ENCODE results near the gene SUSD3. TPM values are rescaled to one million over a fixed set of nuclear protein-coding genes. Genes with fewer than 3 reads are reported as not detected.

Gene SUSD3
- total RNA-seq, 1 donor = 0.09 TPM

DNA sequence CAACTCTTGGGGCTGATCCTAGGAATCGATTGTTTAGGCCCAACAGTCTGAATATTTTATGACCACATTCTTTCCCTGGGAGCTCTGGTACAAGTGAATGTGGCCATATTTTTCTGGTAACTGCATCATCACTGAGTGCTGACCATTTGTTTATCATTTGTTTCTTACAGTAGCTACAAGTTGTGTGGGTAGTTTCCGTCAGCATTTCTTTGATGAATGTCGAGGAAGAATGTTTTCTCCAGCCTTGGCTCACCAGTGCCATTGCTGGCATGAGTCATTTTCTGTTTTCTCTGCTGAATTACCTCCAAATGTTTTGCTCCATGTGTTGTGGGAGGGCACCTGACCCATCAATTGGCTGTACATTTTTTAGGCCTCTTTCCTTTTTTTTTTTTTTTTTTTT is 23.4 kb downstream of the SUSD3 start:
- TF ChIP-seq, protein P1, sequence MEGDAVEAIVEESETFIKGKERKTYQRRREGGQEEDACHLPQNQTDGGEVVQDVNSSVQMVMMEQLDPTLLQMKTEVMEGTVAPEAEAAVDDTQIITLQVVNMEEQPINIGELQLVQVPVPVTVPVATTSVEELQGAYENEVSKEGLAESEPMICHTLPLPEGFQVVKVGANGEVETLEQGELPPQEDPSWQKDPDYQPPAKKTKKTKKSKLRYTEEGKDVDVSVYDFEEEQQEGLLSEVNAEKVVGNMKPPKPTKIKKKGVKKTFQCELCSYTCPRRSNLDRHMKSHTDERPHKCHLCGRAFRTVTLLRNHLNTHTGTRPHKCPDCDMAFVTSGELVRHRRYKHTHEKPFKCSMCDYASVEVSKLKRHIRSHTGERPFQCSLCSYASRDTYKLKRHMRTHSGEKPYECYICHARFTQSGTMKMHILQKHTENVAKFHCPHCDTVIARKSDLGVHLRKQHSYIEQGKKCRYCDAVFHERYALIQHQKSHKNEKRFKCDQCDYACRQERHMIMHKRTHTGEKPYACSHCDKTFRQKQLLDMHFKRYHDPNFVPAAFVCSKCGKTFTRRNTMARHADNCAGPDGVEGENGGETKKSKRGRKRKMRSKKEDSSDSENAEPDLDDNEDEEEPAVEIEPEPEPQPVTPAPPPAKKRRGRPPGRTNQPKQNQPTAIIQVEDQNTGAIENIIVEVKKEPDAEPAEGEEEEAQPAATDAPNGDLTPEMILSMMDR (IDR thresholded peaks at IDR 0.05; ENCODE audit: insufficient read depth, low read length) = no peak
- DNase-seq (ENCODE audit: low read depth) = no peak
- no peak overlapping the region for H3K4me3 ChIP-seq (ENCODE audit: low read depth, low read length)

DNA sequence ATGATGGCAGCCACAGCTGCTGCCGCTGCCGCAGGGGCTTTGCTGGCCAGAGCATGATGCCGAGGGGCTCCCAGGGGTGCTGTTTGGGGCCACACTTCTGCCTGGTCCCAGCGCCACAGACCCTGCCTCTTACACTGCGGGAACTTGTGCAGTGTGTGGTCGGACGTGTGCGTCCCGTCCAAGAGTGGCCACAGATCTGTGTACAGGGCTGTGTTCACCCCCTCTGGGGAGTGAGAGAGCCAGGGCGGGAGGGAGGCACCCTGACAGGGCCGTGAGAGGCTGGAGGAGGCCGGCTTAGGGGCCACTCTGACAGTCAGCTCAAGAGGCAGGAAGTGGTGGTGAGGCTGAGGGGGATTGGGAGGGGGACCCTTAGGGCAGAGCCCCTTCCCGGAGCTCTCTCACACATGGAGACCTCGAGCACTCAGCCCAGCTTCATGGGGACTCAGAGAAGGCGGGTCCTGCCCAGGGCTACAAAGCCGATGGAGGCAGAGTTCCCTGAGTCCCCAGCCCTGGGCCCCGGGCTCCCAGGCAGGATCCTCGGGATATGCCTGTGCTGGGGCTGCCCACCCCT is 24.4 kb downstream of the SUSD3 start:
- H3K4me3 ChIP-seq (ENCODE audit: low read depth, low read length) = no peak overlapping the region
- DNase-seq (ENCODE audit: low read depth) = no peak
- TF ChIP-seq, protein P1 (IDR thresholded peaks at IDR 0.05; ENCODE audit: insufficient read depth, low read length) = no peak

- no peak overlapping the region for H3K4me3 ChIP-seq (ENCODE audit: low read depth, low read length)
- TF ChIP-seq, protein P1 (IDR thresholded peaks at IDR 0.05; ENCODE audit: insufficient read depth, low read length) = no peak
- no peak for DNase-seq (ENCODE audit: low read depth)
These were observed 25.3 kb downstream of the SUSD3 start for GRCh38 chr9:93083592-93084470.

DNA sequence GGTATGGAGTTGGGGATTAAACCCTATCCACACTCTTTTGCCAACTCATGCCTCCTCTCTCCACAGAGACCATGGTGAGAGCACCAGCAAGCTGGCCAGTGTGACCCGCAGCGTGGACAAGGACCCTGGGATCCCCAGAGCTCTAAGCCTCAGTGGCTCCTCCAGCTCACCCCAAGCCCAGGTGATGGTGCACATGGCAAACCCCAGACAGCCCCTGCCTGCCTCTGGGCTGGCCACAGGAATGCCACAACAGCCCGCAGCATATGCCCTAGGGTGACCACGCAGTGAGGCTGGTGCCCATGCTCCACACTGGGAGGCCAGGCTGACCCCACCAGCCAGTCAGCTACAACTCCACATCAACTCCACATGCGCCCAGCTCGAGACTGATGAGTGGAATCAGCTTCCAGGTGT is 26.0 kb downstream of the SUSD3 start:
- DNase-seq (ENCODE audit: low read depth) = no peak
- TF ChIP-seq, protein P1 (IDR thresholded peaks at IDR 0.05; ENCODE audit: insufficient read depth, low read length) = no peak
- H3K4me3 ChIP-seq (ENCODE audit: low read depth, low read length) = no peak overlapping the region

DNA sequence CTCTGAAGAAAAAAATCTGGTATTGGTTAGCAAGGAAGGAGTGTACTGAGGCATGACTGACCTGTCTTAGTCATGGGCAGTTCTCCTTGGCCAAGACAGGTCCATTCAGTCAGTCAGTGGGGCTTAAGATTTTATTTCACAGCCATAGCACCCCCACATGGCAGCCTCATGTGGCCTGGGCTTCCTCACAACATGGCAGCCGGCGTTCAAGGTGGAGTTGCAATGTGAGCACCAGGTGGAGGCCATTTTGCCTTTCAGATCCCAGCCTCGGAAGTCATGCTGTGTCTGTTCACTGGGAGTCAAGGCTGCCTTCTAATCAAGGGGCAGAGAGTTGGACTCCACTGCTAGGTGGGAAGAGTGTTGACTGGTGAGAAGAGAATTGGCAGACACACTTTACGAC is 27.2 kb downstream of the SUSD3 start:
- DNase-seq (ENCODE audit: low read depth) = no peak
- TF ChIP-seq, protein P1 (IDR thresholded peaks at IDR 0.05; ENCODE audit: insufficient read depth, low read length) = no peak
- H3K4me3 ChIP-seq (ENCODE audit: low read depth, low read length) = no peak overlapping the region

DNA sequence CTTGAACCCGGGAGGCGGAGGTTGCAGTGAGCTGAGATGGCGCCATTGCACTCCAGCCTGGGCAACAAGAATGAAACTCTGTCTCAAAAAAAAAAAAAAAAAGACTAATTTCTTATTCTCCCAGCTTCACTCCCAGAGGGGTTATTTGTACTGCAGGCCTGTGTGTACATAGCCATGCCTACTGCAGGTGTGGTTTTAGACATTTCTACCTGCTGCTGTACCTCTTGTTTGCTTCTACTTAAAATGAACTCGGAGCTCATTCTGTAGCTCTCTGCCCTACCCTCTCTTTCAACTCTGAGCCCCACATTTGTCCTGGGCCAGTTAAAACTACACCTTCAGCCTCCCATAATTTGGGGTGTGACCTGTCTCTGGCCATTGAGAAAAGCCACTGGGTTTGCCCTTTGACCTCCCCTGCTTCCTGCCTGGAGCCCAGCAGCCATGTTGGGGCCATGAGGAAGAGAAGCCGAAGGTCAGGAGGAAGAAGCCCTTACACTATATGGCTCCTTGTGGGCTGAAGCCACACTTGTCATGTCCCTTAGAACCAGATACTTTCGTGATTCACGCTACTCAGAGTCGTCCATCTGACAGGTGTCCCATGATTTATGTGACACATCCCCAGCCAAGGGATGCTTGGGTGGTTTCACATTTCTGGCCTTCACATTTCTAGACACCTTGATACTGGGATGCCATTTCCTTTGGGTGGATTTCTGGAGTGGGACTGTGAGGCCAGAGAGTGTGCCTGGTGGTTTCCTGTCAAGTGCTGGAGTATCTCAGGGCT is 28.1 kb downstream of the SUSD3 start:
- DNase-seq (ENCODE audit: low read depth) = no peak
- TF ChIP-seq, protein P1 (IDR thresholded peaks at IDR 0.05; ENCODE audit: insufficient read depth, low read length) = no peak
- no peak overlapping the region for H3K4me3 ChIP-seq (ENCODE audit: low read depth, low read length)

All from fibroblast of the aortic adventitia (primary cell).